ENCODE data around the gene AGAP1. TPM values are rescaled to one million over a fixed set of nuclear protein-coding genes. Genes with fewer than 3 reads are reported as not detected.

AGAP1 gene
- total RNA-seq, 1 donor from 2014 or later, result 44.0 TPM

DNA sequence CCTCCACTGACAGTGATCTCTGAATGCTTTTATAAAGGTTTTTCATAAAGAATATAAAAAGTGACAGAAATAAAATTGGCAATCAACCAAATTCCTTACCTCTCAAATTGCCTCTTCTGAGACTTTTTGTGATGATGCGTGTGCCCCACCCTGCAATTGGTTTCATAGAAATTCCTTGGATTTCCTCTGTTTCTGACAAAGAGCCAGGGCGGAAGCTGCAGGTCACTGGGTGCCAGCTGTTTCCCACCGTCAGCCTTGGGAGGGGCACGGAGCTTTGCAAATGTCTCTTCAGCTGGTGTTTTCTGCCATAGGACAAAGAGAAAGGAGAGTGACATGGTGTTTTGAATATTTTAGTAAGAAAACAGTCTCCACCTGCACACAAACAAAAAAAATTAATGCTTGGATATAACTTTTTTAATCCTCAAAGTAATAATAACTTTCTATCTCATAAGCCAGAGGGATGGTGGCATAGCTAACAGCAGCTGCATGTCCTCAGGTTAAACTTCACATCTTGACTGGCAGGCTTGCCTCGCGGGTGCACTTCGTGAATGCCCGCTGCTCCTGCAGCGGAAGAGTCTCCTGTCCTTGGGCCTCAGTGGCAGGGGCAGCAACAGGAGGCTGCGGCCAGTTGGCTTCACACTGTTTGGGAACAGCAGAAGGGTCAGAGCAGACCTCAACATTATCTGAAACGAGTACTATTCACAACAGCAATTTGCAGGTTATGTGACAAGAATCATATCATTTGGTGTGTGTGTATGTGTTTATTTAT, 24.7 kb downstream of the AGAP1 start:
- DNase-seq (ENCODE audit: low spot score in 2 of 2, unreplicated experiment in 2 of 2), result no peak
- H3K4me1 Mint-ChIP-seq, result peaks cover 8% of the 10 kb centered on the region
- H3K4me3 Mint-ChIP-seq, result no peak overlapping the region
- no peaks in the 10 kb centered on the region for H3K27me3 Mint-ChIP-seq (ENCODE audit: low read depth)
- peaks cover 7% of the 10 kb centered on the region for H3K36me3 Mint-ChIP-seq
- H3K27ac Mint-ChIP-seq, result peak overlapping the region; percentile 52
- TF ChIP-seq, protein P1, sequence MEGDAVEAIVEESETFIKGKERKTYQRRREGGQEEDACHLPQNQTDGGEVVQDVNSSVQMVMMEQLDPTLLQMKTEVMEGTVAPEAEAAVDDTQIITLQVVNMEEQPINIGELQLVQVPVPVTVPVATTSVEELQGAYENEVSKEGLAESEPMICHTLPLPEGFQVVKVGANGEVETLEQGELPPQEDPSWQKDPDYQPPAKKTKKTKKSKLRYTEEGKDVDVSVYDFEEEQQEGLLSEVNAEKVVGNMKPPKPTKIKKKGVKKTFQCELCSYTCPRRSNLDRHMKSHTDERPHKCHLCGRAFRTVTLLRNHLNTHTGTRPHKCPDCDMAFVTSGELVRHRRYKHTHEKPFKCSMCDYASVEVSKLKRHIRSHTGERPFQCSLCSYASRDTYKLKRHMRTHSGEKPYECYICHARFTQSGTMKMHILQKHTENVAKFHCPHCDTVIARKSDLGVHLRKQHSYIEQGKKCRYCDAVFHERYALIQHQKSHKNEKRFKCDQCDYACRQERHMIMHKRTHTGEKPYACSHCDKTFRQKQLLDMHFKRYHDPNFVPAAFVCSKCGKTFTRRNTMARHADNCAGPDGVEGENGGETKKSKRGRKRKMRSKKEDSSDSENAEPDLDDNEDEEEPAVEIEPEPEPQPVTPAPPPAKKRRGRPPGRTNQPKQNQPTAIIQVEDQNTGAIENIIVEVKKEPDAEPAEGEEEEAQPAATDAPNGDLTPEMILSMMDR (IDR thresholded peaks at IDR 0.05; ENCODE audit: unreplicated experiment), result no peak
- peaks cover 8% of the 10 kb centered on the region for H3K9me3 Mint-ChIP-seq

DNA sequence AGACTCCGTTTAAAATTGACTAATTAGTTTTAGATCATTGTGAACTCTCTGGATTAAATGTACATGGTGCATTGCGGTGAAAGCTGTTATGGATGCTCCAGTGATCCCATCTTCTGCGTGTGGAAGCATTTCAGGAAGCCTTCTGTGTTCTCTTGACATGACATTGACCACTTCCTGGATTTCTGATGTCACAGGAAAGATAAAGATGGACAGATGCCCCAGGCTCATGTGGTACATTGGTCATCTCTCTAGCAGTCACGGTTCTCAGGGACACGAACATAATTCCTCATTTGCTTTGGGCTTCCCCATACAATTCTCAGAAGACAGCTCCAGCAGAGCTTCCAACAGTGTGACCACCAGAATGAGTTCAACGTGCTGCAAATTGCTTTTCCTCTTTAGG, 26.9 kb downstream of the AGAP1 start:
- no peaks in the 10 kb centered on the region for H3K9me3 Mint-ChIP-seq
- H3K27ac Mint-ChIP-seq, result no peak overlapping the region
- H3K4me1 Mint-ChIP-seq, result peaks cover 8% of the 10 kb centered on the region
- H3K27me3 Mint-ChIP-seq (ENCODE audit: low read depth), result no peaks in the 10 kb centered on the region
- TF ChIP-seq, protein P1 (IDR thresholded peaks at IDR 0.05; ENCODE audit: unreplicated experiment), result no peak
- DNase-seq (ENCODE audit: low spot score in 2 of 2, unreplicated experiment in 2 of 2), result no peak
- no peaks in the 10 kb centered on the region for H3K36me3 Mint-ChIP-seq
- no peak overlapping the region for H3K4me3 Mint-ChIP-seq

DNA sequence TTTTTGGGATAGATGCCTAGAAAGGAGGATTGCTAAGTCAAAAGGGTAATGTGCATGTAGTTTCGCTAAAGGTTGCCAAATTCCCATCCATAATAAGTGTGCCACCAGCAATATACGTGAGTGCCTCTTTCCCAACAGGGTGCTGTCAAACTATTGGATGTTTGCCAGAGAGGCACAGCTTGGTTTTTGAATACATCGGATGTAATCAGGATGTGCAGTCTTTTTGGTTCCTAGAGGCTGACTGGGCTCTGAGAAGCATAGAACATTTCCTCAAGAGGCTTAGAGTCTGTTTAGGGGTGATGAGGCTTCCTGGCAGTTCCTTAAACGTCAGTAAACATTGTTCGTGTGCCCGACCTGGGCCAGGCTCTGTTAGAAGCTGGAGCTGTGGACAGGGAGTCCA, 28.0 kb downstream of the AGAP1 start:
- Mint-ChIP-seq H3K36me3 (no peaks in the 10 kb centered on the region), H3K9me3 (no peaks in the 10 kb centered on the region), H3K4me1 (peaks cover 8% of the 10 kb centered on the region), H3K27ac (no peak overlapping the region), H3K27me3 (ENCODE audit: low read depth) (no peaks in the 10 kb centered on the region), H3K4me3 (no peak overlapping the region)
- no peak for DNase-seq (ENCODE audit: low spot score in 2 of 2, unreplicated experiment in 2 of 2)
- TF ChIP-seq, protein P1 (IDR thresholded peaks at IDR 0.05; ENCODE audit: unreplicated experiment), result no peak

DNA sequence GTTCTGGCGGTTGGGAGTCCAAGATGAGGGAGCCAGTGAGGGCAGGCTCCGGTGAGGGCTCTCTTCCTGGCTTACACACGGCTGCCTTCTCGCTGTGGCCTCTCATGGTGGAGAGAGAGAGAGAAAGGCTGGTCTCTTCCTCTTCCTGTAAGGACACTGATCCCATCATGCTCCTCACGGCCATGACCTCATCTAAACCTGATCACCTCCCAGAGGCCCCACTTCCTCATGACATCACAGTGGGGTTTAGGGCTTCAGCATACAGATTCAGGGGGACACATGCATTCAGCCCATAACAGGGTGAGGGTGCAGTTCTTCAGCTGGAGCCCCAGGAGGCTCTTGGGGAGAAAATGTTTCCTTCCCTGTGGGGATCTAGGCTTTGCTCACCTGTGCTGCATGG, 29.2 kb downstream of the AGAP1 start:
- H3K9me3 Mint-ChIP-seq, result no peaks in the 10 kb centered on the region
- H3K36me3 Mint-ChIP-seq, result no peaks in the 10 kb centered on the region
- H3K27me3 Mint-ChIP-seq (ENCODE audit: low read depth), result no peaks in the 10 kb centered on the region
- no peak overlapping the region for H3K27ac Mint-ChIP-seq
- no peak overlapping the region for H3K4me3 Mint-ChIP-seq
- no peak for DNase-seq (ENCODE audit: low spot score in 2 of 2, unreplicated experiment in 2 of 2)
- peaks cover 9% of the 10 kb centered on the region for H3K4me1 Mint-ChIP-seq
- TF ChIP-seq, protein P1 (IDR thresholded peaks at IDR 0.05; ENCODE audit: unreplicated experiment), result no peak

DNA sequence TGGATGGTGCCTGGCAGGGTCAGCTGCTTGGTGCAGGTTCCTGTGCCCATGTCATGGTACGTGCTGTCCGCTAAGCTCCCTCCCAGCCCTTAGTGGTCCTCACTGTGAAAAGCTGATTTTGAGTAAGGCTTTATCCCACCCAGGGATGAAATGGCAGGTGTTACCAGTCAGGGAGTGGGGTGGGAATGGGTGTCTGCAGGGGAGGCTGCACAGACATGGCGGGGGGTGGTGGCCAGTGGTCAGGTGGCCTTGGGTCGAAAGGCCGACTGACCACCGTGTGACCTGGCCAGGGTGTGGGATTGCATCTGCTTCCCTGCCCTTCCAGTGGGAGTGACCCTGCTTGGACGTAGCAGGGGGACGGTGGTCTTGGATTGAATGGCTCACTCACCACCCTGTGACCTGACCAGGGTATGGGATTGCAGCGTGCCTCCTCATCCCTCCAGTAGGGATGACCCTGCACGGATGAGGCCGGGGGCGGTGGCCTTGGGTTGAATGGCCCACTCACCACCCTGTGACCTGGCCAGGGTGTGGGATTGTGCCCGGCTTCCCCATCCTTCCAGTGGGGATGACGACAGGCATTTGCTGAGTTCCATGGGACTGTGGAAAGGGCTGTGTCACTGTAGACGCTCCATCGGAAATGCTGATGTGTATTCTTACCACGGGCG, 29.8 kb downstream of the AGAP1 start:
- no peaks in the 10 kb centered on the region for H3K36me3 Mint-ChIP-seq
- H3K27ac Mint-ChIP-seq, result no peak overlapping the region
- no peaks in the 10 kb centered on the region for H3K9me3 Mint-ChIP-seq
- peaks cover 7% of the 10 kb centered on the region for H3K4me1 Mint-ChIP-seq
- no peak overlapping the region for H3K4me3 Mint-ChIP-seq
- no peaks in the 10 kb centered on the region for H3K27me3 Mint-ChIP-seq (ENCODE audit: low read depth)
- TF ChIP-seq, protein P1 (IDR thresholded peaks at IDR 0.05; ENCODE audit: unreplicated experiment), result no peak
- no peak for DNase-seq (ENCODE audit: low spot score in 2 of 2, unreplicated experiment in 2 of 2)

Measured in mesothelial cell of epicardium (in vitro differentiated cells).